ENCODE results near the gene PLEKHB1.
A peak's percentile ranks its signal among the peaks of the same experiment; 100 is the strongest.

Gene PLEKHB1

GRCh38 chr11:73645972-73646631 is at the start of gene PLEKHB1:
TSS of gene PLEKHB1 (plus strand) at chr11:73646581. CDS start at chr11:73646609, 28 bp downstream.
- DNase-seq (ENCODE audit: low read depth in 2 of 2) = no peak

- peak in 1 of 2 donors; percentile 6 for DNase-seq (ENCODE audit: low read depth in 2 of 2)
Observed at GRCh38 chr11:73597336-73597955, 48.9 kb upstream of the PLEKHB1 start.

GRCh38 chr11:73597956-73598718 is 48.2 kb upstream of the PLEKHB1 start, which contains the start of gene FAM168A:
TSS of gene FAM168A (minus strand) at chr11:73598112. CDS start at chr11:73468474, 129,638 bp downstream.
- DNase-seq (ENCODE audit: low read depth in 2 of 2) = peak; percentile 89 to 90

- no peak for DNase-seq (ENCODE audit: low read depth in 2 of 2)
Observed at GRCh38 chr11:73598719-73599379, 47.5 kb upstream of the PLEKHB1 start.

GRCh38 chr11:73612601-73613140 is 33.7 kb upstream of the PLEKHB1 start:
- no peak for DNase-seq (ENCODE audit: low read depth in 2 of 2)

GRCh38 chr11:73614591-73614990 is 31.8 kb upstream of the PLEKHB1 start:
- no peak for DNase-seq (ENCODE audit: low read depth in 2 of 2)

GRCh38 chr11:73622926-73623593 is 23.3 kb upstream of the PLEKHB1 start:
- DNase-seq (ENCODE audit: low read depth in 2 of 2) = no peak

- DNase-seq (ENCODE audit: low read depth in 2 of 2) = no peak
Observed at GRCh38 chr11:73623686-73624085, 22.7 kb upstream of the PLEKHB1 start.

- DNase-seq (ENCODE audit: low read depth in 2 of 2) = peak; percentile 30 to 60
Observed at GRCh38 chr11:73625696-73626318, 20.6 kb upstream of the PLEKHB1 start.

- DNase-seq (ENCODE audit: low read depth in 2 of 2) = no peak
Observed at GRCh38 chr11:73629907-73630306, 16.5 kb upstream of the PLEKHB1 start.

- DNase-seq (ENCODE audit: low read depth in 2 of 2) = no peak
Observed at GRCh38 chr11:73632996-73633395, 13.4 kb upstream of the PLEKHB1 start.

GRCh38 chr11:73633999-73634398 is 12.4 kb upstream of the PLEKHB1 start:
- no peak for DNase-seq (ENCODE audit: low read depth in 2 of 2)

GRCh38 chr11:73635721-73636120 is 10.7 kb upstream of the PLEKHB1 start:
- DNase-seq (ENCODE audit: low read depth in 2 of 2) = no peak

GRCh38 chr11:73636249-73636648 is 10.1 kb upstream of the PLEKHB1 start:
- no peak for DNase-seq (ENCODE audit: low read depth in 2 of 2)

- no peak for DNase-seq (ENCODE audit: low read depth in 2 of 2)
Observed at GRCh38 chr11:73637012-73637411, 9.4 kb upstream of the PLEKHB1 start.

GRCh38 chr11:73640592-73640991 is 5.8 kb upstream of the PLEKHB1 start:
- no peak for DNase-seq (ENCODE audit: low read depth in 2 of 2)

GRCh38 chr11:73641668-73642067 is 4.7 kb upstream of the PLEKHB1 start:
- no peak for DNase-seq (ENCODE audit: low read depth in 2 of 2)

GRCh38 chr11:73645121-73645969 is 1.0 kb upstream of the PLEKHB1 start:
- no peak for DNase-seq (ENCODE audit: low read depth in 2 of 2)

GRCh38 chr11:73647459-73648100 is 1.2 kb downstream of the PLEKHB1 start:
- DNase-seq (ENCODE audit: low read depth in 2 of 2) = peak; percentile 81 to 90
